ENCODE measurements around the gene SPATA33.
"Not testable (repeated sequence)": the region's sequence is repeated elsewhere in the genome, so short reads cannot be mapped to it uniquely, and the experiment has no call there.

The SPATA33 gene

GRCh38 chr16:89669755-89670154, 12.1 kb downstream of the SPATA33 start:
- Mint-ChIP-seq H3K9me3 (peaks cover 7% of the 10 kb centered on the region), H3K36me3 (peaks cover 8% of the 10 kb centered on the region), H3K4me3 (no peak overlapping the region), H3K27ac (no peak overlapping the region), H3K4me1 (no peaks in the 10 kb centered on the region), H3K27me3 (no peaks in the 10 kb centered on the region)
- no peak for ATAC-seq

DNA sequence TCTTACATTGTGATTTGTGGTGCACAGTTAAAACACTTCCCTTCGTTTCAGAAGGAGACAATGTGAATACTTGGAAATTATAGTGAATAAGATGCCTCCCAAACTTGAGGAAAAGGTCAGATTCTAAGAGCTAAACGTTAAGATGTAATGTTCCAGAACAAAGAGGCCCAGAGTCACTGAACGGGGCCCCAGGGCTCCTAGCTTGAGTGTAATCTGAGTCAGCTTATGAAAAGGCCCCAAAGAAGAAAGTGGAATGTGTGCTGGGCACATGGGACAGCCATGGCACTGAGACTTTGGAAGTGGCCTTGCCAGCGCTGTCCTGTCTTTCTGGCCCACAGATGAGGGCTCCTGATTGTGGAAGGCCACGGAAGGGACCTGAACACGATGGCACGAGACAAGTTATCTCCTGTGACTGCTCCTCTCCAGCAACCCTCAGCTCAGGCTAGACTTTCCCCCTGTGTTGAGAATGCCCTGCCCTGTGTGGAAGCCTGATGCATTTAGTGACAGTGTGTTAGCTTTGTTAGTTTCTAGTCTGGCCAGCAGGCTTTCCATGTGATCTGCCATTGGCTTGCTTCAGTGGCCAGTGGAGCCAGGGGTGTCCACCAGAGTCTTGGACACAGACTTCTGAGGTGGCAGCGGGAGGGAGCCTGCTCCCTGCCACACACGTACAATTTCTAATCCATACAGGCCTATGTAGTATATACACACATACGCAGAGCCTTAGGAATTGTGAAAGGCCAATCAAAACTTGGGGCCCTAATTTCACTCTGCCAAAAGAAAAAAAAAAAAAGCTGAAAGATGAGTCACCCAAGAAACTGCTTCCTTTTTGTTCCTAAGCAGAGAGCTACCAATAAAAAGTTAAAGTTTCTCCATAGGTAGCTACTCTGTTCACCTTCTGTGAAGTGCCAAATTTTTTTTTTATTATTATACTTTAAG, 13.1 kb downstream of the SPATA33 start:
- Mint-ChIP-seq H3K4me1 (no peaks in the 10 kb centered on the region), H3K9me3 (peaks cover 7% of the 10 kb centered on the region), H3K4me3 (no peak overlapping the region), H3K27ac (no peak overlapping the region), H3K27me3 (no peaks in the 10 kb centered on the region), H3K36me3 (peaks cover 8% of the 10 kb centered on the region)
- ATAC-seq = no peak

GRCh38 chr16:89671565-89671964, 13.9 kb downstream of the SPATA33 start:
- H3K4me1 Mint-ChIP-seq, H3K27ac Mint-ChIP-seq, H3K27me3 Mint-ChIP-seq, H3K36me3 Mint-ChIP-seq, H3K9me3 Mint-ChIP-seq, ATAC-seq, H3K4me3 Mint-ChIP-seq: not testable (repeated sequence)

DNA sequence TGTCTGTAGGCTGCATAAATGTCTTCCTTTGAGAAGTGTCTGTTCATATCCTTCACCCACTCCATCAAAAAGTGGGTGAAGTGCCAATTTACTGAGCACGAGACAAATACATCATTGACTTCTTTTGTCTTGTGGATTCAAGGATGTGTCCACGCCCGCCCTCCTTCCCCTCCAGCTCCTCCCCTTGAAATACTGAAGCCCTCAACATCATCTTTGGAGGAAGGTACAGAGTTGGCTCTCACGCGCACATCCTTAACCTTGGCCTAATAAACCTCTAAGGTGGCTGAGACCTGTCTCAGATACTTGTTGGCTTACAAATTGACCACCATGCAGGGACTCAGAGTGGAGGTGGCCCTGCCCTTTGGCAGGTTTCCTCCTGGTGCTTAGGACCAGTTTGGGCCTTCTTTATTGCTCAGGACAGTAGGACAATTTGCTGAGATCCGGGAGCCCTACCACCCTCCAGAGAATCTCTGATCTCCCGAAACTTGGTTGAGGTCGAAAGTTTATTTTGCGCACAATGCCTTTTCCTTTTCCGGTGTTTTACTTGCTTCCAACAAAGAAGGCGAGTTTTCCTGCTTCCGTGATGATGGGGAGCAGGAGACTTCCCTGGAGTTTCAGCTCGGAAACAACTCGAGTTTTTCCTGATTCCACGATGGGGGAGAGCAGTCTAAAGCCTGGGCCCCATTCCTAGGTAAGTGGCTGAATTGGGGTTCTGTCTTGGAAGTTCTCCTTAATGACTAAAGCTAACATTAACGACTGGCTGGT, 14.7 kb downstream of the SPATA33 start:
- H3K4me3 Mint-ChIP-seq = no peak overlapping the region
- H3K27ac Mint-ChIP-seq = no peak overlapping the region
- H3K27me3 Mint-ChIP-seq = no peaks in the 10 kb centered on the region

GRCh38 chr16:89678258-89678657, 20.6 kb downstream of the SPATA33 start:
- Mint-ChIP-seq H3K9me3 (no peaks in the 10 kb centered on the region), H3K27ac (no peak overlapping the region), H3K27me3 (no peaks in the 10 kb centered on the region), H3K4me3 (no peak overlapping the region), H3K4me1 (no peaks in the 10 kb centered on the region), H3K36me3 (peaks cover 7% of the 10 kb centered on the region)
- no peak for ATAC-seq

More for the DNA sequence above, 14.7 kb downstream of the SPATA33 start:
- Mint-ChIP-seq H3K4me1 (no peaks in the 10 kb centered on the region), H3K36me3 (no peaks in the 10 kb centered on the region), H3K9me3 (no peaks in the 10 kb centered on the region)
- ATAC-seq = no peak

DNA sequence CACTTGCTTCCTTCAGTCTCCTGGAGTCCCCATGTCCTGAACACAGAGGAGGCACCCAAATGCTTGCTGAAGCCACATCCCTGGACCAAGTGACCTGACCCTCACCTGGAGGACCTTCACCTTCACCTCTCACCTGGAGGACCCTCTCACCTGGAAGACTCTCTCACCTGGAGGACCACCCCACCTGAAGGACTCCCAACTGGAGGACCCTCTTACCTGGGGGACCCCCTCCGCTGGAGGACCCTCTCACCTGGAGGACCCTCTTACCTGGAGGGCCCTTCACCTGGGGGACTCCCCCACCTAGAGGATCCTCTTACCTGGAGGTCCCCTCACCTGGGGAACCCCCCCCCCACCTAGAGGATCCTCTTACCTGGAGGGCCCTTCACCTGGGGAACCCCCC, 28.3 kb downstream of the SPATA33 start:
- peak; percentile 25 for ATAC-seq

DNA sequence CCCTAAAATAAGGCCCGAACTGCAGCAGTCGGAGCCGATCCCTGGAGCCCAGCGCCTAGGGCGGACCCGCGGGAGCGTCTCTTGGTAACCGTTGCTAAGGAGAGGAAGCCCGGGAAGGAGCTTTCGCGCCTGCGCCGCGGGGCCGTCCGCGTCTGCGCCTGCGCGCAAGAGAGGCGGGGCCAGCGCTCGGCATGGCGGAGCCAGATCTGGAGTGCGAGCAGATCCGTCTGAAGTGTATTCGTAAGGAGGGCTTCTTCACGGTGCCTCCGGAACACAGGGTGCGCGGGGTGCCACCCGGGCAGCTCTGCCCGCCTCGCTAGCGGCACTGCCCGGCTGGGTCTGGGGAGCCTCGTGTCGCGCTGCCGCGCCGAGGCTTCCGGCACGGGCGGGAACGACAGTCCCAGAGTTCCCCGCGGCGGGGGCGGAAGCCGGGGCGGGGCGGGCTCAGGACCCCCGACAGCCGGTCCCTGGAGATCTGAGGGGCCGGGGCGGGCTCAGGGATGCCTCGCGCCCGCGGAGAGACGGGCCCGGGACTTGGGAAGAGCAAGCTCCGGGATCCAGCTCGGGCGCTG, 29.0 kb downstream of the SPATA33 start, which contains the start of gene CDK10:
Gene CDK10, plus strand, starts transcription at position 170 of the 572 bp plus-strand sequence. Its CDS starts 22 bp downstream, at position 192.
- H3K4me1 Mint-ChIP-seq = peaks cover 26% of the 10 kb centered on the region
- no peaks in the 10 kb centered on the region for H3K9me3 Mint-ChIP-seq
- peak within 1 kb of the TSS; percentile 95 for H3K4me3 Mint-ChIP-seq
- no peaks in the 10 kb centered on the region for H3K27me3 Mint-ChIP-seq
- H3K36me3 Mint-ChIP-seq = peaks cover 30% of the 10 kb centered on the region
- peak; percentile 92 for ATAC-seq
- peak within 1 kb of the TSS; percentile 81 for H3K27ac Mint-ChIP-seq

More for the DNA sequence above, 28.3 kb downstream of the SPATA33 start:
- Mint-ChIP-seq H3K27me3 (no peaks in the 10 kb centered on the region), H3K4me1 (peaks cover 26% of the 10 kb centered on the region), H3K9me3 (no peaks in the 10 kb centered on the region), H3K27ac (no peak overlapping the region), H3K36me3 (peaks cover 27% of the 10 kb centered on the region), H3K4me3 (peak overlapping the region; percentile 4)

DNA sequence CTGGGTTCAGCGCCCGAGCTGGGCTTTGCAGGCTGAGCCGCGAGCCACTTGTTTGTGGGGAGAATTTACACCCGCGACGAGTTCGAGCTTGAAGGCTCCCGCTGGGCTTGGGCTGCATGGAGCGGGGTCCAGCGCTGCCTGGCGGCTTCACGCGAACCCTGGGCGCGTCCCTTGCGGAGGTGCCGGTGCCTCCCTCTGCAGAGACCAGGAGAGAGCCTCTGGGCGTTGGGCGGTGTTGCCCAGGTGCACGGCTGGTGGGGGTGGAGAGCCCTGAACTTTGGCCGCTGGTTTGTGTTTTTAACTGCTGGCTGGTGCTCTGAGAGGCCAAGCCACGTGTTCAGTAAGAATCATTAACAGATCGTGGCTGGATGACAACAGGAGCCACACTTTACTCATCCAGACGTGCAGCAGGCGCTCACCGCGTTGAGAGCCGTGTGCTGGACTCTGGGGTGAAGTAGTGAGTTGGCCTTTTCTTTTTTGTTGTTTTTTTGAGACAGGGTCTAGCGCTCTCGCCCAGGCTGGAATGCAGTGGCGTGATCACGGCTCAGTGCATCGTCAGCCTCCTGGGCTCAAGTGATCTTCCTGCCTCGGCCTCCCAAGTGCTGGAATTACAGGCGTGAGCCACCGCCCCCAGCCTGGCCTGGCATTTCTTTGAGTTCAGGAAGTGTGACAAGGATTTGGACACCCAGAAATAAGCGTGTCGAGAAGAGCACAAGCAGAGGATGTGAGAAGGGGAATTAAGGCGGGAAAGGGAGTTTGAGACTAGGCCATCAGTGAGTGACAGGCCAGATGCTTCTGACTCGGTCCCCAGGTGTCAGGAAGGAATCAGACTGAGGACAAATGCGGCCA, 29.7 kb downstream of the SPATA33 start:
- H3K9me3 Mint-ChIP-seq = no peaks in the 10 kb centered on the region
- H3K4me1 Mint-ChIP-seq = peaks cover 26% of the 10 kb centered on the region
- H3K4me3 Mint-ChIP-seq = peak overlapping the region; percentile 95
- H3K36me3 Mint-ChIP-seq = peaks cover 28% of the 10 kb centered on the region
- peak overlapping the region; percentile 81 for H3K27ac Mint-ChIP-seq
- ATAC-seq = peak; percentile 73
- no peaks in the 10 kb centered on the region for H3K27me3 Mint-ChIP-seq

GRCh38 chr16:89688395-89688794, 30.8 kb downstream of the SPATA33 start:
- peaks cover 30% of the 10 kb centered on the region for H3K36me3 Mint-ChIP-seq
- no peak for ATAC-seq
- H3K27ac Mint-ChIP-seq = no peak overlapping the region
- no peaks in the 10 kb centered on the region for H3K27me3 Mint-ChIP-seq
- no peak overlapping the region for H3K4me3 Mint-ChIP-seq
- no peaks in the 10 kb centered on the region for H3K9me3 Mint-ChIP-seq
- peaks cover 28% of the 10 kb centered on the region for H3K4me1 Mint-ChIP-seq

DNA sequence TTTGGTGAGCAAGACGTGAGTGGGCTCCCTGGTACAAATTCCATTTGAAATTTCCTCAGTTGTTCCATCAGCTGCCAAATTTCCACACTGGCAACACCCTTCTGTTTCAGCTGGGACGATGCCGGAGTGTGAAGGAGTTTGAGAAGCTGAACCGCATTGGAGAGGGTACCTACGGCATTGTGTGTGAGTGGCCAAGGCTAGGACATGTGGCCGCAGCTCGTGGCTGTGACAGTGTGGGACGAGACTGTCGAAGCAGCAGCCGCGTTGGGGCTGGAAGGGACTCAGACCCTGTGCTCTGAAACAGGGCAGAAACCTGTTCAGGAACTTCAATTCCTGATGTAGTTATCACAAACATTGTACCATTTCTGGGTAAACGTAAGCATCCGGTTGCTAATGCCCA, 31.5 kb downstream of the SPATA33 start:
- Mint-ChIP-seq H3K27me3 (no peaks in the 10 kb centered on the region), H3K36me3 (peaks cover 34% of the 10 kb centered on the region), H3K27ac (no peak overlapping the region), H3K4me3 (no peak overlapping the region), H3K9me3 (no peaks in the 10 kb centered on the region), H3K4me1 (peaks cover 35% of the 10 kb centered on the region)
- no peak for ATAC-seq

GRCh38 chr16:89689621-89690020, 32.0 kb downstream of the SPATA33 start:
- H3K27me3 Mint-ChIP-seq, H3K9me3 Mint-ChIP-seq, ATAC-seq, H3K4me3 Mint-ChIP-seq, H3K27ac Mint-ChIP-seq: not testable (repeated sequence)
- peaks cover 35% of the 10 kb centered on the region for H3K4me1 Mint-ChIP-seq
- H3K36me3 Mint-ChIP-seq = peaks cover 30% of the 10 kb centered on the region

DNA sequence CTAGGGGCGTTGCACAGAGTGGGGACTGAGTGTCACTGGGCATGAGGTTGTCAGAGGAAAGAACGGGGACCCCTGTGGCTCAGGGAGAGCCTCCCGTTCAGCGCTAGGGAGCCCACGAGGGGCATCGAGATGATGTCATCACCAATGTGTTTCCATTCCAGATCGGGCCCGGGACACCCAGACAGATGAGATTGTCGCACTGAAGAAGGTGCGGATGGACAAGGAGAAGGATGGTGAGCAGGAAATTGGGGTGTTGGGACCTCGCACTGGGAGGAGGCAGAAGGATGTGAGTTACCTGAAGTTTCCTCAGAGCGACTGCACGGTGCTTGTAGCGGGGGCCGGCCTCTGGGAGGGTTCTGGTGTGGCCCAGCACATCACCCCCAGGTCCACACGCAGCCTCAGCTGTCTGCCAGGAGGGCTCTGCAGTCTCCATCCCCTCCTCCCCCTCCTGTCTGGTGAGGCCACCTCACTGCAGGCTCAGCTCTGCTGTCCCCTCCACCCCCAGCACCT, 32.8 kb downstream of the SPATA33 start:
- no peaks in the 10 kb centered on the region for H3K9me3 Mint-ChIP-seq
- ATAC-seq = no peak
- no peak overlapping the region for H3K27ac Mint-ChIP-seq
- no peak overlapping the region for H3K4me3 Mint-ChIP-seq
- no peaks in the 10 kb centered on the region for H3K27me3 Mint-ChIP-seq
- peaks cover 33% of the 10 kb centered on the region for H3K36me3 Mint-ChIP-seq
- H3K4me1 Mint-ChIP-seq = peaks cover 35% of the 10 kb centered on the region

DNA sequence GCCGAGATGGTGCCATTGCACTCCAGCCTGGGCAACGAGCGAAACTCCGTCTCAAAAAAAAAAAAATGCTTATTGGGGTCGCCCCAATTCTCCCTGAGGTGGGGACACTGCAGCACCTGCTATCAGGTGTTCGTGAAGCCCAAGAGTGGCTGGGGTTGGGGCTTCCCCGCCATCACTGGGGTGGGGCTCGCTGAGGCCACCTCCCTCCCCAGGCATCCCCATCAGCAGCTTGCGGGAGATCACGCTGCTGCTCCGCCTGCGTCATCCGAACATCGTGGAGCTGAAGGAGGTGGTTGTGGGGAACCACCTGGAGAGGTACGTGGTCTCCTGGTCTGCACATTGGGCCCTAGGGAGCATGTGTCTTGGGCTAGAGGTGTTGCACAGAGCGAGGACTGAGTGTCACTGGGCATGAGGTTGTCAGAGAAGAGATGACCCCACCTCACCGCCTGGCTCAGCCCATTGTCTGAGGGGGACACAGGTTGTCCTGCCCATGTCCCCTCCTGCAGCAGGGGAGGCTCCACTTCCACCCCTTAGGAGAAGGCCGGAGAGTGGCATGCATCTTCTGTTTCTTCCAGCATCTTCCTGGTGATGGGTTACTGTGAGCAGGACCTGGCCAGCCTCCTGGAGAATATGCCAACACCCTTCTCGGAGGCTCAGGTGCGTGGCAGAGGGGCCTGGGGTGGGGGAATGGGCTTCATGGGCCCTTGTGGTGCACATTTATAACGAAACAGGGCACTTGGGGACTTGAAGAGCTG, 33.8 kb downstream of the SPATA33 start:
- no peaks in the 10 kb centered on the region for H3K27me3 Mint-ChIP-seq
- no peak overlapping the region for H3K27ac Mint-ChIP-seq
- no peak overlapping the region for H3K4me3 Mint-ChIP-seq
- ATAC-seq = no peak
- H3K9me3 Mint-ChIP-seq = no peaks in the 10 kb centered on the region
- peaks cover 36% of the 10 kb centered on the region for H3K4me1 Mint-ChIP-seq
- peaks cover 39% of the 10 kb centered on the region for H3K36me3 Mint-ChIP-seq

Data from stimulated activated memory B cell treated with anti-CD40 and anti-IgM and Interleukin-4, amounts not matched to agents 10 μg/mL and 1 μg/mL and 100 μg/mL, for 72 hours (primary cell).